NCI-H187 treated with DMSO at 0.1 percent for 48 hours (cell line): ENCODE data around the gene ZMIZ1.
A peak's percentile ranks its signal among the peaks of the same experiment; 100 is the strongest.

Source experiments
- DNase-seq: peaks from one replicate; lab custom pipeline; 2025; lab: John Stamatoyannopoulos, UW

The ZMIZ1 gene

DNA sequence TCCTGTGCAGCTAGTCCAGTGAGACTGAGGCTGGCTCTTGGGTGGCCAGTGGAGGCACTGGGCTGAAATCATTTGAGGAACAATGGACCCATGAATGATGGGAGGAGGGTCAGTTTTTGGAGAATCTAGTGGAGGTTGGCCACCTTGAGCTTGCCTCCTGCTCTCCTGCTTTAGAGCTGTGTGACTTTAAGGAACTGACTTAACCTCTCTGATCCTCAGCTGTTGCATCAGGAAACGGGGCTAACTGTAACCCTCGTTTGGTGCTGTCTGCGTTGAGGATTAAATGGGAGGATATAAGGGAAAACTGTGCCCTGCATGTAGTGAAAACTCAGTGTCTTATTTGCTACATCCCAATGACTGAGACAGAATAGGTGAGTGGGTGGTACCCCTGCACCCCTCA is 163.1 kb downstream of the ZMIZ1 start:
- DNase-seq, result no peak

DNA sequence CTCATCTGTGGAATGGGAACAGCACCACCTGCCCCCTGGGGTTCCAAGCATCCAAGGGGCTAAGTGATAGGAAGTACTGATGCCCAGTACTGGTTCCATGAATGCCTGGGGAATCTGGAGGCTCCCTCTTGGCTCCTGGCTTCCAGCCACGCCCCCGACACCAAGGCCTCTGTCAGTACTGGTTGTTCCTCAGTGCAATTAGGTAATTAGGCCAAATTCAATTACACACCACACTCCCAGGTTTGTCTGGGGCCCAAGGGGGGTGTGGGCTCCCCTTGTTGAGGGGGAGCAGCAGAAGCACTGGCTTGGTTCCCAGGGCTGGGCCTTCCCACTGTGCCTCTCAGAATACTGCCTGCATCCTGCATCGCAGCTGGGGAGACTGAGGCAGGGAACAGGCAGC is 164.1 kb downstream of the ZMIZ1 start:
- no peak for DNase-seq

DNA sequence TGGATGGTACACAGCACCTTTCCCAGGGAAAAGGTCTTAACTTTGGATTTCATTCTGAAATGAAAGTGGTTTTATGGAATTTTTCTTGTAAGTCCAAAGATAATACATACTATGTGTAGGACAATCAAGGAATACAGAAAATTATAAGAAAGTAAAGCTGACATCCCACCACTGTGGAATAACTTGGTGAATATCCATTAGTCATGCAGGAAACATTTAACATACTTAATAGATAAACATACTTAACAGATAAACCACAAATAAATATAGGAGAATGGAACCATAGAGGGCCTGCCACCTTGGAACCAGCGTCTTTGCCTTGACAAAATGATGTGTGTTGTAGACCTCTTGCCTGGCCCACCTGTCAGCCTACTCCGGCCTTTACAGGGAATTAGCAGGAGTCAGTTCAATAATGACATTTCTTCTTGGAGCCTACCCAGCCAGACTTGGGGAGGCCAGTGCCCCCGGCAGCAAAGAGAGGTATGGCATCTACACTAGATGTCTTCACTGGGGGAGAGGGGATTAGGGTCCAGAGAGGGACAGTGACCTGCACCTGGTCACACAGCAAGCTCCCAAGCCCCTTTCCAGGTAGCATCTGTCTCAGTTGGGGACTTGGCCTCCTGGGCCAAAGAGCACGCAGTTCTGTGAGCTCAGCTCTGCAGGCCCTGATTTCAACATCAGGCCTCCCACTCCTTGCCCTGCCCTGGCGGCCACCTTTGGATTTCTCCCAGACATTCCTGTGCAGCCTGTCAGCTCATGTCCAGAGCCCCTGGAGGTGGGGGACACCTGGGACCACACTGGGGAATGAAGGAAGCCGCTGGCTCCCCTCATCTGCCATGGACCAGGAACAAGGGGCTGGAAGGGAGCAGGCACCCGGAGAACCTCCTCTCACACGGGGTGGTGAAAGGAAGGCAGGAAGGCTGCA is 165.9 kb downstream of the ZMIZ1 start:
- no peak for DNase-seq

DNA sequence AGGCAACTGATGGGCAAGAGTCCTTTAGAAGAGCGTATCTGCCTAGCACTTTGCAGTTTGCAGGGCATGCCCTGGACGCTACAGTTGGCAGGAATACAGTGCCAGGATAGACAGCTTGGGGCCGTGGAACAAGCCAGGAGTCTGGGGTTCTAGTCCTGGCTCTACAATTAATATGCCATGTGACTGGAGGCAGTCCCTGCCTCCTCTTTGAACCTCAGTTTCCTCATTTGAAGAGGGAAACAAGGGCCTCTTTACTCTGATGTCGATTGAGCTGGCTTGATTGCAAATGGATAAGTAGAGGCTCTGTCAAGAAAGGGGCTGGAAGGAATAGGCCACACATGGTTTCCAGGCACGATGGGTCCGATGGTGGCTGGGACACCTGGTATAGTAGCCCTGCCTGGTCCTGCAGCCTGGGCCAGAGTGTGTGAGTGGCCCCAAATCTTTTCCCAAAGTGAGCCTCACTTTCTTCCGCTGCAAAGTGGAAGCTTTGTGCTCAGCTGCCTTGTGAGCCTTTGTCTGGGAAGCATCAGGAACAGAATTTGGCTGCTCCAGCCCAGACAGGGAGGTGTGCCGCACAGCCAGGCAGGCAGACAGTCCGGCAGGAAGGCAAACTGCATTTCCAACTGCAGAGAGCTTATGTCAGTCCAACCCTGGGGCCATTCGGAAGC is 167.1 kb downstream of the ZMIZ1 start:
- no peak for DNase-seq

DNA sequence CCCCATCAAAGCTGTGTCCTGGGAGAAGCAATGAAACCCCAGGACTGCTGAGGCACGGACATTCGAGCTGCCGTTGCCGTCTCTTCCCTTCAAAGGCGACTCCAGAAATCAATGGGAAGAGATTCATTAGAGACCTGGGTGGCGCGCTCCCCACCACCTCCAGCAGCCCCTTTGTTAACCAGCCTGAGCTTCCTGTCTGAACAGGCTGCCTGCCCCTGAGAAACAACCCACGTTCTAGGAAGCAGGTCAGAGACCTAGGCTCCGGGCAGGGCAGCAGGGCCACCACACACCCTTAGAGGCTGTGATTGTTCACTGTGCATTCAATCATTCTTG is 167.6 kb downstream of the ZMIZ1 start:
- DNase-seq, result no peak

DNA sequence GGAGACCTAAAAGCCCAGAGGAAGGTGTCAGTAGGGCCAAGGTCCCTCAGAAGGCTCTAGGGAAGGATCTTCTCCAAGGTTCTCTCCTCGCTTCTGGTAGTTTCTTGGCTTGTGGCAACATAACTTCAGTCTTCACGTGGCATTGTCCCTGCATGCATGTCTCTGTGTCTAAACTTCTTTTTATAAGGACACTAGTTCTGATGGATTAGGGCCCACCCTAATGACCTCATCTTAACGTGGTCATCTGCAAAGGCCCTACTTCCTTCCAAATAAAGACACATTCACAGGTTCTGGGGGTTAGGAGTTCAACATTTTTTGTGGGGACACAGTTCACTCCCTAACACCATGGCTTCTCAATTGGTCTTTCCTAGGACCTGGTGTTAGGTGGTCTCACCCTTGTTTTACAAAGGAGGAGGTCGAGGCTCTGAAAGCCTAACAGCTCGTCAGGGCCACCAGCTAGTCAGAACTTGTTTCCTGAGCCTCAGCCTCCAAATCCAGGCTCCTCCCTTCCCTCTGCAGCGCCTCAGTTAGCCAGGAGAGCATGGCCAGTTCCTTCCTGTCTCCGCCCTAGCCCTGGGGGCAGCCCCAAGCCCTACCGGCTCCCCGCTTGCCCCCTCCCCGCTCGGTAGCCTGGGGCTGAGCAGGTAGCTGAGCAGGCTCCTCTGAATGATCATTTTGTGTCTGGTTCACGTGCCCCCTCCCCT is 168.8 kb downstream of the ZMIZ1 start:
- DNase-seq, result no peak

DNA sequence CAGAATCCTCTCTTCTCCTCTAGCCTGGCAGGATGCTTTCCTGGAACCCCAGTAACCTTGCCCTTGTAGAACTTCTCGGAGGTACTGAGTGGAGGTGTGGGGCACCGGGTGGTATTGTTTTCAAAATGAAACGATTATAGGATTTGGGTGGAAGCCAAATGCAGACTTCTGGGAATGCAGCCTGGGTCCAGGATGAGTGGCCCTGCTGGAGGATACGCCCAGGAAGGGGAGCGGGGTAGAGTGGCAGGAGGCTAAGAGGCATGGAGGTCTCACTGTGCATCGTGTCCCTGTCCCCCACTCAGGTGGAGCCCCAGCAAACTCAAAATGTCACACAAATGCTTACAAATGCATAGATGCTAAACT is 169.4 kb downstream of the ZMIZ1 start:
- no peak for DNase-seq

DNA sequence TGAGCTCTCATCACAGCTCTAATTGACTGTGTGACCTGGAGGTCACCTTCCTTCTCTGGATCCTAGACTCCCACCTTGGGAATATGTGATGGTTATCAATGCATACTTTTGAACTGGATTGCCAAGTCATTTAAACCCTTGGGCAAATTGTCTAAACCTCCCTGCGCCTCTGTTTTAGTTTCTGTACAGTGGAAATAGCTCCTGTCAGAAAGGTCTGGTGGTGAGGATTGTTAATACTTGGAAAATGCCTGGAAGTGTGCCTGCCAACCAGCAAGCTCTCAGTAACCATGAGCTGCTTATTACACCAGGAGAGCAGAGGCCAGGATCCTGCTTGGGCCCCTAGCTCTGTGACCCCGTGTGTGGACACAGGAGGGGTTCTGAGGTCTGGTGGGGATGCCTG is 169.8 kb downstream of the ZMIZ1 start:
- DNase-seq, result no peak

DNA sequence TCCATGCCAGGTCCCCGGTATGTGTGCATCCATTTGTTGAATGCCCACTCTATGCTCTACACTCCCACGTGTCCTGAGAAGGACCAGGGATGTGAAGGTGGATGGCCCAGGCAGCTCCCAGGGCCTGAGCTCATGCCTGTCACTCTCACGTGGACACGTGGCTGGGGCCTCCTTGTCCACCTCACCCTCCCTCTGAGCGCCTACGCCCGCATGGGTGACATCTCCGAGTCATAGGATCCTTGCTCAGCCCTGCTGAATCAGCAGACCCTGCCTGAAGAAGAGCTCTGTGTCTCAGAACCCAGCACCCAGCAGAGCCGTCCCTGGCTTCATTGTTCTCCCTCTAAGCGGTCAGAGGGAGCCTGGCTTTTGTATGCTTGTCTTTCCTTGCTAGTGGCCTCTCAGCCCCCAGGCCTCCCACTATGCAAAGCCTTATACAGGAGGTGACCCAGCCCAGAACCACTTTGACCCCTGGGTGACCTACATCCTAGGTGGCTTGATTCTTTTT is 170.6 kb downstream of the ZMIZ1 start:
- DNase-seq, result no peak

DNA sequence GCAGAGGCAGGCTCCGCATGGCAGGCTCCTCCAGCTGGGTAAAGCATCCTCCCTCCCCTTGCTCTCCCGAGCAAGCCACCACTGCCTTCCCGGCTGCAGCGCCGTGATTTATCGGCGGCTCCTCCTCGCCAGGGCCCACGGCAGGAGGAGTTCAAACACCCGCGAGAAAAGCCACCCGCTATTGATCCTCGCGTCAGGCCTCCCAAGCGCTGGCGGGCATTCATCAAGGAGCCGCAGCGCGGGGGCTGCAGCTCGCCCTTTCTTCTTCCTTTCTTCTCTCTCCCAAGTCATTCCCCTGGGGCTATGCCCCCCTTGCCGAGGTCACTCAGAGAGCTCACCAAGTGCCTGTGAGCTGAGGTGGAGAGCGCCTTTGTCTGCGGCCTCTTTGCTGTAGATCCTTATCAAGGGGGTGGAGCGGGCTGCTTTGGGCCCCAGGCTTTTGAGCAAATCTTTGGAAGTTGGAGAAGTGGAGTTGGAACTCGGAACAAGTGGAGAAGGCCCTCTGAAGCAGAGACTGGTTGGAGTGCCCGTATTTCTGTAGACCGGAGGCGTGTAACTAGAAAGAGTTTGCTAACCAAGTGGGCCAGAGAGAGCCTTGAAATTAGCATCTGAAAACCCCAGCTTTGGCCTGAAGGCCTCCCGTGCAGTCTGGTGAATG is 171.3 kb downstream of the ZMIZ1 start:
- no peak for DNase-seq

DNA sequence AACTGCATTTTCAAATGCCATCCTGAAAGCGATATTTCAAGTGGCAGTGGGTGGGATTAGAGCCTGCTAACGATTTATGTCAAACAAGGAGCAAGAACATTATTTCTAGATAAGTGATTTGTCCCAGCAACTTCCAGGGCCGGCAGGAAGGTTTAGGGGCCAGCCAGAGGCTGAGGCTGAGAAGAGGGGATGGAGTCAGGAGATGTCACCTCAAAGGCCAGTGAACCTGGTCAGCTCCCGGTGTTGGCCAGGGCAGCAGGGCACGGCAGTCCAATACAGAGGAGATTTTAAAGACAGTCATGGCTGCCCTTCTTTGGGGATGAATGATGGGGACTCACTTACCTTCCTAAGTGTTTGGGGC is 172.8 kb downstream of the ZMIZ1 start:
- no peak for DNase-seq

DNA sequence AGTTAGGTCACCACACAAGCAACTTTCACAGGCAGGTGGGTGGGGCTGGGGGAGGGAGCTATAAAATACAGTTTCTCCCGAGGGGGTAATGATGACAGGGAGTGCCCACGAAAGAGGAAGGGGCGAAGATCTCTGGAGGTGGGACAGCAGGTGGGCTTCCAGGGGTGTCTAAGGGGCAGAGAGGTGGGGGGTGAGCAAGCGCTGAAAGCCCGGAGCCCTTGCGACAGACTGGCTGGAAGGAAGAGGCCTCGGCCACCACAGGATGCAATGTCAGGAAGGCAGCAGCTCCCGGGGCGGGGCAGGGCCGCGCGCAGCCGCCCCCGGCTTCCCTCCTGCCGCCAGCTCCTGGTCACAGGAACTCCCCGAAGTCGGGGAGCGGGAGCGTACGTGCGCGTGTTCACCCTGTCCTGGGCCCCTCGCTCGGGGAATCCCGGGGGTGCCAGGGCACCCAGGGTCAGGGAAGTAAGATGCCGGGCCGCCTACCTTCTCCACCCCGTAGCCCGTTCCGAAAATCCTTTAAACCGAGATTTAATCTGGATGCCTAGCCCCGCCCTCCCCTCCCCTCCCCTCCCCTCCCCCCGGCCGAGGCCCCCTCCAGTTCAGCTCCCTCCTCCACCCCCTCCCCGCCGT is 173.3 kb downstream of the ZMIZ1 start:
- no peak for DNase-seq

DNA sequence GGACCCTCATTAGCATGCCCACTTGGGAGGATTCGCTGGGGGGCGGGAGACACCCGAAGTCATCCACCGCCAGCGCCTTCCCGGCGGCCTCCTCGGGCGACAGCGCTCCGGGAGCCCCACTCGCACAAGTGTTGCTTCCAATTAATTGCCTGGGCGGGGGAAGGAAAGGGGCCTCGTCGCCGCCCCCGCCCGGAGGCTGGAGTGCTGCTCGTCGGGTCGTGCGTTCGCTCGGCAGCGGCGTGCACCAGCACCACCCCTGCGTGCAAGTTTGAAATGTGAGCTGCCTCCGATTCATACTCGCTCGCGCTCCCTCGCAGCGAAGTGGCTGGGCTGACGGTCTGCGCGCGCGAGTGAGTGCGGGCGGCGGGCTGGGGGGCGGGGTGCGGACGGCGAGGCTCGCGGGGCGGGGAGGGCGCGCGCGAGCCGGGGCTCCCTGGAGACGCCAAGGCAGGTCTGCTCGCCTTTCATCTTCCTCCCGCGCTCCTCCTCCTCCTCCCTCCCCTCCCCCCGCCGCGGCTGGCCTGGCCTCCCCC is 173.9 kb downstream of the ZMIZ1 start:
- DNase-seq, result peak; percentile 12

DNA sequence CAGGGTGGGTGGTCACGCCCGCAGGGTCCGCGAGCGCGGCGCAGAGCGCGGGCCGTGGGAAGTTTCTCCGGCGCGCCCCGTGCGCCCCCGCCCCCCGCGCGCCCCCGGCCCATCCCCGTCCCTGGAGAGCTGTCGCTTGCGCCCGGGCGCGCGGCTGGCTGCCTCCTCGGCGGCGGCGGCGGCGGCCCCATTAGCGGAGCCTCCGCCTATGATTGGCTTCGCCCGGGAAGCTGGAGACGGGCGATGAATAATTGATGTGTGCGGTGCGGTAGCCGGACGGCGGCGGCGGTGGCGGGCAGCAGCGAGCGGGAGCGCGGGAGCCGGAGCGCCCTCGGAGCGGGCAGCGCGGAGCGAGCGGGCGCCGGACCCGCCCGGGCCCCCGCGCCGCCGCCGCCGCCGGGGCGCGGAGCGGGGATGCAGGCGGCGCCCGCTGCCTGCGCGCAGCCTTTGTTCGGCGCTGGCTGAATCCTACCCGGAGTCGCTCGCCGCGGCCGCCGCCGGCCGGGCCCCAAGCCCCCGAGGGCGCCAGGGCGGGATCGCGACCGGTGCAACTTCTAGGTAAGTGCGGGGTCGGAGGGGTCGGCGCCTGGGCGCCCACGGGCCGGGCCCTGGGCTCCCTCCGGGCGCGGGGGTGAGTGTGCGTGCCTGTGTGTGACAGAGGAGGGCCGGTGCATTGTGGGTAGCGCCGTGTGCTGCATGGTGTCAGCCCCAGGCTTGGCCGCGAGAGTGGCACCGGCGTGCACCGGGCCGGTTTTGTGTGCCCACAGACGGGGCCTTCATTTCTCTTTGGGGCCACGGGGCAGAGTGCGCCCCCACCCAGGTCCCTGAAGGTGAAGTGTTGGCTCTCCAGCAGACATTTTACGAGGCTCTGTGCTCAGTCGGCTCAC is 174.7 kb downstream of the ZMIZ1 start:
- no peak for DNase-seq

DNA sequence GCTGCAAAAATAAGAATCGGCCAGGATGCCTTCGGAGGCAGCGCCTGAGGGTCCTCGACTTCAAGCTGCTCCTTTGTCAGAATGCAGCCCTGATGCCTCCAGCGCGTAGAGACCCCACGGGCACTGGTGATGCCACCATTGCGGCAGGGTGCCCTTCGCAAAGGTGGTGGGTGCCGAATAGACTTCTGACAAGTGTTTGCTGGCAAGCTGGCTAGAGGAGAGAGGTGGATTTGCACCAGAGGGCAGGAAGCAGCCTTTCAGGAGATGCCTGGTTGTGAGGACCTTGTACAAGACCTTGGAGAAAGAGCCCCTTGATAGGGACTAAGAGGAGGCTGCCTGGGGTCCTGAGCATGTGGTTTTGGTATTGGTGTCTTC is 175.3 kb downstream of the ZMIZ1 start:
- no peak for DNase-seq

DNA sequence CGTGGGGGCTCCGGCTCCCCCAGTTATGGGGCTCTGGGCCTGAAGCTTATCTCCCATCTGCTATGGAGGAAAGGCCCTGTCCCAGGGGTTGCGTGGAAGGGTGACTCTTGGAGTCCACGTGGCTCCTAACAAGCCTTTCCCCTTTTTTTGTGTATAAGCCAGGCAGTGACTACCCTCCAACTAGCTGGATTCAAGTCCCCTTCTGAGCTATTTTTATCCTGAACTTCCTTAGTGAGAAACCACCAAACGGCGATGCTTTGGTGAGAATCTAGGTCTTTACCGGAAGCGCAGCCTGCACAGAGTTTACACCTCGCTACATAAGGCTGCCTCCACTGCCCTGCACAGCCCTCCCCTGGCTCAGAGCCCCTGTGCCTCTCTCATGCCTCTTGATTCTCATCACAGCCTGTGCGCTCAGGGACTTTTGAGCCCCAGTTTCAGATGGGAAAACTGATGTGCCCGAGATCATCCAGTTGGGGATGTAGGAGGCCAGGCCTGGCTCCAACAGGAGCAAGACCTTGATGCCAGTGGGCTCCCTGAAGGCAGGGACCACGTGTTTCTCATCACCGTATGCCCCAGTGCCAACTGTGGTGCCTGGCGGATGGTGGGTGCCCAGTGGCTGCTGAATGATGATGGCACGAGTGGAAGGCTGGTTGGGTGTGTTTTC is 176.2 kb downstream of the ZMIZ1 start:
- DNase-seq, result no peak

DNA sequence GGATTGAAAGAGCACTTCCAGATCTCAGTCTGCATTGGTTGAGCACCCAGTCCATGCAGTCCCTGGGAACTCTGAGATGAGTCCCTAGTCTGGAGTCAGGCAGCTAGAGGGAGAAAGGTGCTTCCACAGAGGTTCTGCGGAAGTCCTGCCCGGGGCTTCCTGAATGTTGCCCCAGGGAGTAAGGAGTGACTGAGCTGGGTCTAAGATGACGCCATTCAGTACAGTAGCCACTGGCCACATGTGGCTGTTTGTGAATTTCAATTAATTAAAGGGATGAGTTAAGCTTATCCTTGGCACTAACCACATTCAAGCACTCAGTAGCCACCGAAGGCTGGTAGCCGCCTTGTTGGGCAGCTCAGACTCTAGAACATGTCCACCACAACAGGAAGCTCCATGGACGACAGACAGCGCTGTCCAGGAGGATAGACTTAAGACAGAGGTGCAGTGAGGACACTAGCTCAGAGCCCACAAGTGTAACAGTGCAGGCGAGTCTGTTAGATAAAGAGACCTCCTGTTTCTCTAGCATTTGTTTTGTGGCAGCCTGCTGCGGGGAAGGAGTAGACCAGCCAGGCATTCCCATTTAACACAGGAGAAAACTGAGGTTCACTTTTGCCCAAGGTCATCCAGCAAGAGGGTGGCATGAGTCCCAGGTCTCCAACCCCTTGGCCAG is 176.9 kb downstream of the ZMIZ1 start:
- DNase-seq, result no peak

DNA sequence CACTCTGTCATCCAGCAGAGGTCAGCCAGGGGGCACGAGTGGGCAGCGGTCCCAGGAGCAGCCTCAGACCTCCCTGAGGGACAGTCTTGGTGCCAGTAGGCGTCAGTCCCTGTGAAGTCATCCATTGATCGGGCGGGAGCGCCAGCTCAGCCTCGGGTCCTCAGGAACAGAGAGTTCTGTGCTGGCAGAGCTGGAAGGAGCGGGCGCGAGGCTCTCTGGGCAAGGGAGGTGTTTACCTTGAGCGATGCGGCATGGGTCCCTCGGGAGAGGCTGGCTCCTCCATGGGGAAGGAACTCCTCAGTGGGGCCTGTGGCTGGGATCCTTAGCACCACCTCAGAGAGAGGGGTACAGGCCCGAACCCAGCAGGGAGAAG is 177.4 kb downstream of the ZMIZ1 start:
- no peak for DNase-seq

DNA sequence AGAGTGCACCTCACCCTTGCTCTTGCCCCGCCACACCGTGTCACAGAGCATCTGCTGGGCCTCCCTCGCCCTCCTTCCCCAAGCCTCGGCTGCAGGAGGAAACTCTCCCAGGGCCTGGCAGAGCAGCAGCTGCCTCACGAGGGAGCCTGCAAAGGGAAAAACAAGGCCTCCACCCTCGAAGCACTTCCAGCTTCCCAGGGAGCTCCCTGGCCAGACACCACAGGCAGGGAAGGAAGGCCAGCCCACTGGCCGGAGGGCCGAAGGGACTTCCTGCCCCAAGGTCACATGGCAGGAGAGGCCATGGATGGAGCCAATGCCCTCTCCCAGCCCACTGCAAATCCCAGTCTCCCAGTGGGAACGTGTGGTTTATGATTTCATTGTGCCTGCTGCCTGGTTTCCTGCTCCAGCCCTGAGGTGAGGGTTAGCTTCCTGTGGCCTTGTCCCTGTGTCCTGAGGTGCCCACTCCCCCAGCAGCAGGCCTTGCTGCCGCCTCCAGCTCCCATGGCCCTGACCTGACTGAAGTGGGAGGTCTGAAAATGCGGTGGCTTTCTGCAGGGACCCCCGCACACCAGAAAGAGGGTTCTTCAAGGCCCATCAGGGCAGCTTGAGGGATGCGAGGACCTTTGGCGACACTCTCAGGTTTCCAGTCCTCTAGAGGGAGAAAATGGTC is 178.0 kb downstream of the ZMIZ1 start:
- DNase-seq, result no peak
